HCT116 (cell line): ENCODE data around the gene MUC20. TPM values are rescaled to one million over a fixed set of nuclear protein-coding genes. Genes with fewer than 3 reads are reported as not detected.
"Not testable (repeated sequence)": the region's sequence is repeated elsewhere in the genome, so short reads cannot be mapped to it uniquely, and the experiment has no call there.

Experiments
- ATAC-seq: fragments of 200-7000 bp; cut with Tn5 transposase; 2 replicates; pipeline ENCODE4 v1.9.1; 2020; ENCODE audit warnings: mild to moderate bottlenecking, moderate library complexity
- BruUV-seq: library from RNA; stranded (reverse); fragments of 400-500 nt; replicated peaks from 2 replicates; lab custom pipeline; 2021; lab: Mats Ljungman, UMichigan
- CTCF ChIA-PET: fragments of 300-600 bp; sonication (Branson Sonifier 250); formaldehyde crosslinking; loops from one replicate; lab custom pipeline; 2021; ENCODE audit warnings: antibody characterized with exemption; lab: Charles Lee
- POLR2A ChIA-PET: fragments of 300-600, 350-600 bp; sonication (Branson Sonifier 250); formaldehyde crosslinking; loops from one replicate; lab custom pipeline; 2021; ENCODE audit warnings: antibody characterized with exemption; lab: Charles Lee
- RAD21 ChIA-PET, 2 experiments: fragments of 300-600 bp; sonication (Branson Sonifier 250); formaldehyde crosslinking; loops; one replicate each; lab custom pipeline; 2023; ENCODE audit warnings: low total read pairs in 2 of 2; ENCODE audit not compliant: uncharacterized antibody in 2 of 2, unreplicated experiment in 2 of 2, low non-redundant PET in 1 of 2; lab: Charles Lee
- DNase-seq: peaks from one replicate; pipeline ENCODE4 v3.0.0-alpha.2; 2010; ENCODE audit warnings: low read depth, low spot score
- H2AFZ ChIP-seq: fragments of 200-600 bp; shearing (Covaris generic), sonication (generic); 2 replicates; pipeline ENCODE4 v1.6.1; 2017; ENCODE audit warnings: low read depth, mixed run types, mixed read lengths, antibody characterized with exemption, low read length; ENCODE audit not compliant: poor library complexity, severe bottlenecking
- H3K27ac ChIP-seq: 2 replicates; pipeline ENCODE4 v1.5.1; 2012; ENCODE audit warnings: low read depth, low read length
- H3K27me3 ChIP-seq: fragments of 200-600 bp; sonication (generic); 2 replicates; pipeline ENCODE4 v1.6.1; 2016; ENCODE audit warnings: mixed run types, low read length, mixed read lengths; ENCODE audit not compliant: insufficient read depth
- H3K36me3 ChIP-seq, 2 experiments: fragments of 200-500 bp in 1 of 2; fragments of 200-600 bp in 1 of 2; sonication (Bioruptor generic) in 1 of 2; sonication (generic) in 1 of 2; 2 replicates each; pipeline versions ENCODE4 v1.5.1 to v1.6.1; 2014 to 2016; ENCODE audit warnings: low read length in 2 of 2, inconsistent platforms in 1 of 2, mixed read lengths in 1 of 2, mixed run types in 1 of 2; ENCODE audit not compliant: insufficient read depth in 2 of 2, control insufficient read depth in 1 of 2
- H3K4me1 ChIP-seq, 2 experiments: fragments of 200-600 bp in 1 of 2; sonication (generic) in 1 of 2; 2 replicates each; pipeline versions ENCODE4 v1.5.1 to v1.6.1; 2012 to 2017; ENCODE audit warnings: low read length in 2 of 2, inconsistent platforms in 1 of 2, mild to moderate bottlenecking in 1 of 2, mixed read lengths in 1 of 2, mixed run types in 1 of 2, moderate library complexity in 1 of 2; ENCODE audit not compliant: insufficient read depth in 2 of 2, control insufficient read depth in 1 of 2
- H3K4me2 ChIP-seq: fragments of 200-600 bp; sonication (generic); 2 replicates; pipeline ENCODE4 v1.6.1; 2017; ENCODE audit warnings: mixed run types, low read length, mixed read lengths
- H3K4me3 ChIP-seq, 2 experiments: fragments of 200-600 bp in 1 of 2; sonication (generic) in 1 of 2; replicated peaks in 1 of 2; 2 replicates each; pipeline ENCODE4 v1.5.1; 2011 to 2016; ENCODE audit warnings: low read length in 2 of 2, control low read depth in 1 of 2, low read depth in 1 of 2, mild to moderate bottlenecking in 1 of 2, mixed read lengths in 1 of 2, mixed run types in 1 of 2
- H3K79me2 ChIP-seq: fragments of 200-600 bp; sonication (generic); 2 replicates; pipeline ENCODE4 v1.6.1; 2017; ENCODE audit warnings: mild to moderate bottlenecking, mixed run types, low read length, moderate library complexity, mixed read lengths; ENCODE audit not compliant: insufficient read depth
- H3K9ac ChIP-seq: fragments of 200-600 bp; sonication (generic); 2 replicates; pipeline ENCODE4 v1.6.1; 2016; ENCODE audit warnings: low read length, mixed read lengths
- H3K9me2 ChIP-seq: fragments of 200-600 bp; sonication (generic), shearing (Covaris generic); 2 replicates; pipeline ENCODE4 v1.6.1; 2017; ENCODE audit warnings: mixed run types, mild to moderate bottlenecking, moderate library complexity; ENCODE audit not compliant: insufficient read depth
- H3K9me3 ChIP-seq, 2 experiments: fragments of 200-500 bp in 1 of 2; fragments of 200-600 bp in 1 of 2; sonication (Bioruptor generic) in 1 of 2; sonication (generic) in 1 of 2; 2 replicates each; pipeline ENCODE4 v1.6.1; 2014 to 2017; ENCODE audit warnings: low read length in 2 of 2, mixed read lengths in 2 of 2, inconsistent platforms in 1 of 2, low read depth in 1 of 2, mild to moderate bottlenecking in 1 of 2, mixed run types in 1 of 2, moderate library complexity in 1 of 2; ENCODE audit not compliant: control insufficient read depth in 1 of 2, insufficient read depth in 1 of 2
- H4K20me1 ChIP-seq: fragments of 200-600 bp; sonication (generic), shearing (Covaris generic); 2 replicates; pipeline ENCODE4 v1.6.1; 2017; ENCODE audit warnings: mixed run types, mild to moderate bottlenecking, moderate library complexity; ENCODE audit not compliant: insufficient read depth
- intact Hi-C: fragments of 100-400 bp; cut with micrococcal nuclease; formaldehyde crosslinking; loops from 2 replicates; pipeline ENCODE4 v1.10.0; 2022
- total RNA-seq: library from RNA; stranded (reverse); gene quantifications from one replicate; pipeline ENCODE4 v1.2.1, GENCODE V29; 2021; ENCODE audit not compliant: unreplicated experiment

MUC20 gene
- total RNA-seq, 1 experiment from 2014 or later, result 2.4 TPM

DNA sequence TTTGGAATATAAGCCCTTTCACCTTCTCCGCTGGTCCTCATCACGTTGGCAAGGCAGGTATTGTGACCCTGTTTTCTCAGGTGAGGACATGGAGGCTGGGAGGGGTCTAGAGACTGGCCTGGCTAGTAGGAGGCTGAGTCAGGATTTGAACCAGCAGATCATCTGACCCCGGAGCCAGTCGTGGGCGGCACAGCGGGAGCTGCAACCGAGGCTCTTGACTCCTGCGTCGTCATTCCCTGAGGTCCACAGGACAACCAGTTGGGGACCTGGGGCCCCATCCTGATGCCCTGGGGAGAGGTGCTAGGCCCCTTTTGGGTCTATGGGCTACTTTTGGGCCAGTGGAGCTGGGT, 2.2 kb downstream of the MUC20 start:
- H2AFZ ChIP-seq, DNase-seq, H3K36me3 ChIP-seq, H3K9me3 ChIP-seq, BruUV-seq, POLR2A ChIA-PET, H3K27ac ChIP-seq, H4K20me1 ChIP-seq, RAD21 ChIA-PET, CTCF ChIA-PET, H3K79me2 ChIP-seq, H3K9ac ChIP-seq, H3K27me3 ChIP-seq, H3K9me2 ChIP-seq, H3K4me2 ChIP-seq, ATAC-seq, H3K4me3 ChIP-seq: not testable (repeated sequence)
- H3K4me1 ChIP-seq, result peaks cover 10 to 25% of the 10 kb centered on the region in 2 experiments
- intact Hi-C loops, result loop anchor here (5.0 kb wide), 1 partner anchor 106 kb away; no protein-coding TSS in a partner anchor

DNA sequence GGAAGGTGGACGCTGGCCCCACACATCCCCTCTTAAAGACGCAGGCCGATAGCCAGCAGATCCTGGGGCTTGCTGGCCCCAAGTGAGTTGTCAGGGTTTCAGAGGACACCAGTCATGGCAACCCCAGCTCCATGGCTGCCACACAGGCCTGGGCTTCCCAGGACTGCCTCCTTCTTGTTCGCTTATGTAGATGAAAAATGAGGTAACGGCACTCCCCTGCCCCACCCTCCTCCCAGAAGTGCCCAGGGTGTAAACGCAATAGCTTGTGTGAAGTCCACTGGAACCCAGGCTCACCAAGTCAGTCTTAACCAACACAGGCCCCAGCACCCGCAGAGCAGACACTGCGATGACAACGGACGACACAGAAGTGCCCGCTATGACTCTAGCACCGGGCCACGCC, 3.6 kb downstream of the MUC20 start:
- H2AFZ ChIP-seq, RAD21 ChIA-PET, BruUV-seq, H3K9ac ChIP-seq, H3K9me3 ChIP-seq, H3K4me2 ChIP-seq, H4K20me1 ChIP-seq, H3K27me3 ChIP-seq, H3K9me2 ChIP-seq, H3K36me3 ChIP-seq, POLR2A ChIA-PET, H3K79me2 ChIP-seq, CTCF ChIA-PET, DNase-seq, H3K27ac ChIP-seq, H3K4me3 ChIP-seq, ATAC-seq: not testable (repeated sequence)
- H3K4me1 ChIP-seq, result peaks cover 10 to 19% of the 10 kb centered on the region in 2 experiments
- intact Hi-C loops, result loop anchor here (5.0 kb wide), 1 partner anchor 107 kb away; no protein-coding TSS in a partner anchor

DNA sequence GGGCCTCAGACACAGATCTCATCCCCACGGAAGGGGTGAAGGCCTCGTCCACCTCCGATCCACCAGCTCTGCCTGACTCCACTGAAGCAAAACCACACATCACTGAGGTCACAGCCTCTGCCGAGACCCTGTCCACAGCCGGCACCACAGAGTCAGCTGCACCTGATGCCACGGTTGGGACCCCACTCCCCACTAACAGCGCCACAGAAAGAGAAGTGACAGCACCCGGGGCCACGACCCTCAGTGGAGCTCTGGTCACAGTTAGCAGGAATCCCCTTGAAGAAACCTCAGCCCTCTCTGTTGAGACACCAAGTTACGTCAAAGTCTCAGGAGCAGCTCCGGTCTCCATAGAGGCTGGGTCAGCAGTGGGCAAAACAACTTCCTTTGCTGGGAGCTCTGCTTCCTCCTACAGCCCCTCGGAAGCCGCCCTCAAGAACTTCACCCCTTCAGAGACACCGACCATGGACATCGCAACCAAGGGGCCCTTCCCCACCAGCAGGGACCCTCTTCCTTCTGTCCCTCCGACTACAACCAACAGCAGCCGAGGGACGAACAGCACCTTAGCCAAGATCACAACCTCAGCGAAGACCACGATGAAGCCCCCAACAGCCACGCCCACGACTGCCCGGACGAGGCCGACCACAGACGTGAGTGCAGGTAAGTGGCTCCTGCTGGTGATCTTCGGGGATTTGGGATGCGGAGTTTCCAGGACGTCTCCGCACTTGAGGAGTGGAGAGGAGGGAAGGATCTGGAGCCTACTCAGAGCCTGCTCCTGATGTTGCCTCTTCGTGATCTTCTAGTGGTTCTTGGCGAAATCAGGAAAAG, 5.3 kb downstream of the MUC20 start:
- H4K20me1 ChIP-seq, ATAC-seq, H2AFZ ChIP-seq, CTCF ChIA-PET, H3K79me2 ChIP-seq, POLR2A ChIA-PET, DNase-seq, H3K4me2 ChIP-seq, RAD21 ChIA-PET, H3K9me2 ChIP-seq, H3K4me1 ChIP-seq, H3K36me3 ChIP-seq, BruUV-seq, intact Hi-C loops, H3K9ac ChIP-seq, H3K4me3 ChIP-seq, H3K27me3 ChIP-seq, H3K9me3 ChIP-seq, H3K27ac ChIP-seq: not testable (repeated sequence)
